GM18870 (cell line): ENCODE results near the gene CMSS1.

Source experiments
- ATAC-seq: cut with Tn5 transposase; IDR thresholded peaks from one replicate; pipeline ENCODE4 v1.9.1; 2021; ENCODE audit warnings: moderate library complexity; ENCODE audit not compliant: unreplicated experiment

The CMSS1 gene

DNA sequence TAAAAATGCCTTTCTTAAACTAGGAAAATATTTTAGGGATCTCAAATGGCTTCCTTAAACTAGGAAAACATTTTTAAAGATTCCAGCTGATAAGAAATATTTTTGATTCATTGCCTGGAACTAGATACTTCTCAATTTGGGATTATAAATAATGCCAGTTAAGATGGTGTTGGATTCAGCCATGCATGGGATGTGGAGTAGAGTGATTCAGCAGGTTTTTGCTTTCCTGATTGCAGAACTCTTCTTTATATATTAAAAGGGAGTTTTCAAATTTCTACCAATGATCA, 281.1 kb downstream of the CMSS1 start:
- ATAC-seq: no peak

DNA sequence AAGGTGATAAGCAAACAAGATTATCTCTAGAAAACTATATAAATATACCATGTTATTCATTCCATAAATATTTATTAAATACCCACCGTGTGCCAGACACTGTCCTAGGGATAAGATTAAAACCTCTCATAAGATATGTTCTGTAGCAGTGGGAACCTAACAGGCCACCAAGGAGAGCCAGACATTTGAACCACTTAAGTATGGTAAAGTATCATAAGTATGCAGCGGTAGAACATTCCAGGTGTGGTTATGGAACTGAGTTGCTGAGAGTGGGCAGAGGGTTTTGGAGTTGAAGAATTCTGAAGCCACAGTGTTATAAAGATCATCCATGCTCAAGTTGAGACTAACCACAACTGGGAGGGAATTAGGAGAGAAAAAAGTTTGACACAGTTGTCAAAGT, 282.0 kb downstream of the CMSS1 start:
- ATAC-seq: no peak

DNA sequence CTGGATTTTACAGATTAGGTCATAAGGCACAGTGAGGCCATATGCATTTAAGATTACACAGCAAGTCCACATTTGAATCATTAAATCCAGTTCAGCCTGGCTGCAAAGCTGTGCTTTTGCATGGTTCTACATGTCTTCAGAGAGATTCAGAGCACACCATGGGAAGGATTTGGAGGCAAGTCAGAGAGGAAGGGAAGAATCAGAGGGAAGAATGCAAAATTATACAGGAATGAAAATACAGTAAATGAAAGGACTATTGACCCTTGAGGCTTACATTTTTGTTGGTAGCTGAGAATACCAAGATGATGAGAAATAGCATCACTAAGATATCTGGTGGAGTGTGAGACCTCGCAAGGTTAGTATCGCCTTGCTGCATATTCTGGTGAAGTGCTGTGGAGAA, 282.8 kb downstream of the CMSS1 start:
- no peak for ATAC-seq

DNA sequence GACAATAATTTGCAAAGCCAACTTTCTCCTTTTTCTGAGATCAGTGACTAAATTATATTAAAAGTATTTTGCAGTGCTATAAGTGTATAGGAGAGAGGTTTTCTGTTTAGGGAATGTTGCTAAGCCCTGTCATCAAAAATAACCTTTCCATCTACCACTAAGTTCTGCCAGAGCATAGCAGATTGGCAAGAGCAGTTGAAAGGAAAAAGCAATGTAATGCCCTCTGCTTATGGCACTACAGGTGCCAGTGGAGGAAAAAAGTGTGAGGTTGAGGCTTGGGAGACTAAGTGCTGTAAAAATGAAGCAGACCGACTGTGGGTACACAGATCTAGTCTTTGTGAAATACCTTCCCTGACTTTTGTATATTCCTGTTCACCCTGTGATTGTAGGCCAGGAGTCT, 285.1 kb downstream of the CMSS1 start:
- ATAC-seq: no peak

DNA sequence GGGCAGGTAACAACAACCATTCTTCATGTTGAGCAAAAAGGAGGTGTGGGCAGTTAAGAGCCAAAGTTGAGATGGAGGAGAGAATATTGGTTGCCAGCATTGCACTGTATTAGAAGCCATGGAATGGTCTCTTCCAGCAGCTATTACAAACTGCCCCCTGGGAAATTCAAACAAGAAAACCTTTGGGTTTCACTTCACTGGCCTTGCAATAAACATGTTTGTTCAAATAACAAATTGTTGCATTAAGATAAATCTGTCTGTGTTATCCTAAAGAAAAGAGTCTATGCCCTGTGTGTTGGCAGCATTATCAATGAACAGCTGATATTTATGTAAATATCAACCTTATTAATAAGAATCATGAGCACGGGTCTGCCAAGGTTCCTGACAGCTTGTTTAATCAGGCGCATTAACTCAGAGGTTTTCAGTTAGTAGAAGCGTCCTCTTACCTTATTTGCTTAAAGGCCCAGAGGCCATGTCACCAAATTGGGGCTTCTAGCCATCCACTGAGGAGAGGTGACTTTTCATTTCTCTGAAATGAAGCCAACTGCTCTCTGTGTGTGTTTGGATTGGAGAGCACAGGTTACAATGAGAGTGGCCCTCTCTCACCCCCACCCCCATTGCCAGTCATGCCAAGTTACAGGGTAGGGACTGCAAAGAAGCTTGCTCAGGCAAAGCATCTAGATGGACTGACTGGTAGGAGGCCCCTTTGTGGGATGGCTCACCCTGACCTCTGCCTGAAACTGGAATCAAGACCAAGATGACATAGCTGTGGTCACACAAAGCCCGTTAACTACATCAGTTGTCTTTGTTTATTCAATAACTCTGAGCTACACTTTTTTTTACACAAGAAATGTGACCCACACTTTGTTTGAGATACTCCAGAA, 286.1 kb downstream of the CMSS1 start:
- ATAC-seq: peak; percentile 81

DNA sequence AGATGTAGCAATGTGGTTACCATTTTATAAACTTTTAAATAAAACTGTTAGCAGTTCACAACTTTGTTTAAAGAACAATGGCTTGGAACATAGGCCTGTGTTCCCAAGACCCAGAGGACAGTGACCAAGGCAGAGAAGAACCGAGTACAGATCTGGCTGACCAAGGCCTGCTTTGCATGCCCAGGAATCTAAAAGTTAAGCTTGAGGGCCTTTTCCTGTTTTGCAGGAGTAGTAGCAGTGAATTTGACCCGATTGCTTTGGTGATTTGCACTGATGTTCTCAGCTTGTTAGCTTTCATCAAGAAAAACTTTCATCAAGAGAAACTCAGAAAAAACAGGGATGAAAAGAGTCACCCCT, 286.8 kb downstream of the CMSS1 start:
- ATAC-seq: peak; percentile 32

DNA sequence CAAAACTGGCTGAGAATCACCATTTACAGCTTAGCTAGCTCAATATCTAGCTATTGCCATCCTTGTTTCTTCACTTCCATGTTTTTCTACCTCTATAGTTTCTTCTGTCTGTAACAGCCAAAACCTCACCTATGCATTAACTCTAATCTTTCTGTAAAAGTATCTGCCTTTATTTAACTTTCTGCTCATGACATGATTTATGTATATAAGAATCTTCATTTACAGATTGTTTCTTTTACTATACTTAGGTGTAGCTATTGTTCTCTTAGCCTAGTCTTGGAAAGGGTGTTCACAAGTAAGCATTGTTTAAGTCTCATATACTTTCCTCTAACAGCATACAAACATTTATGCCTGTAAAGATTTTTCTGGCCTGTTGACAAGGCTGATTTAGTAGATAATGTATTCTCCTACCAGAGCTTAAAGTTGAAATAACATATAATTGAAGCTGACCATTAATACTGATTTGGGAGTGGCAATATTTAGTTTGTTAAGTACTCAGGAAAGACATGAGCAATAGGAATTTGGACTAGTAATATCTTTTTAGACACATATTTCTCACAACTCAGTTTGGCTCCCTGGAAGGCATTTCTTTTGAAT, 287.3 kb downstream of the CMSS1 start:
- no peak for ATAC-seq

DNA sequence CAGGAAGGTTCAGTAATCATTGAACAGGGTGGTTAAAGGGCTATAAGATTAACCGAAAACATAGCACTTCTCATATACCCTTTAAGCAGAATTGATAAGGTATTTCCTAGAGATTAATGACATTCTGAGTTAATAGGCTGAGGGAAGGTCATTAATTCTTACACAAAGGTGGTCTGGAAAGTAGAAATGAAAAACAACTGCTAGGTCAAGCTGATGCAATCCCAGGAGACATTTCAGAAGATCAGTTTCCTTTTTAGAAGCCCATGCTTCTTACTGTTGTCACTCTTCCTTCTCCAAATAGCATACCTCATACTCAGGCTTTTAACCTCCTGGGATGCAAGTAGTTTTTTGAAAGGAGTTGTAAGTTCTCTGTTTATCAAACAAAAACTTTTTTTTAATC, 287.8 kb downstream of the CMSS1 start:
- ATAC-seq: peak; percentile 38

DNA sequence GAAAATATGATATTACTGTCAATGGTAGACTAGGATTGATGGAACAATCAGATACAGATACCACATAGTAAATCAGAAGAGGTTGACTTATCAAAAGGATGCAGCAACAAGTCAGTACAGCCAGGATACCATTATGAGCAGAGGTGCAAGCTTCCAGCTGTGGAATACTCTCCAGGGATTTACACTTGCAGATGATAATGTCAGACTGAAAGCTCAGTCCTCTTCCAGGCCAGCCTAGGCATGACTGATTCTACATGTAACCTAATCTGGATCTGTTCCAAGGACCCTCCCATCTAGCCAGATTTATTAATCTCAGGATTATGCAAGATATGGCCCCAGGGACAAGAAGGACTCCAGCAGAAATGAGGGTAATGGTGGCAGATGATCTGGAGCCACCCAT, 288.4 kb downstream of the CMSS1 start:
- no peak for ATAC-seq

DNA sequence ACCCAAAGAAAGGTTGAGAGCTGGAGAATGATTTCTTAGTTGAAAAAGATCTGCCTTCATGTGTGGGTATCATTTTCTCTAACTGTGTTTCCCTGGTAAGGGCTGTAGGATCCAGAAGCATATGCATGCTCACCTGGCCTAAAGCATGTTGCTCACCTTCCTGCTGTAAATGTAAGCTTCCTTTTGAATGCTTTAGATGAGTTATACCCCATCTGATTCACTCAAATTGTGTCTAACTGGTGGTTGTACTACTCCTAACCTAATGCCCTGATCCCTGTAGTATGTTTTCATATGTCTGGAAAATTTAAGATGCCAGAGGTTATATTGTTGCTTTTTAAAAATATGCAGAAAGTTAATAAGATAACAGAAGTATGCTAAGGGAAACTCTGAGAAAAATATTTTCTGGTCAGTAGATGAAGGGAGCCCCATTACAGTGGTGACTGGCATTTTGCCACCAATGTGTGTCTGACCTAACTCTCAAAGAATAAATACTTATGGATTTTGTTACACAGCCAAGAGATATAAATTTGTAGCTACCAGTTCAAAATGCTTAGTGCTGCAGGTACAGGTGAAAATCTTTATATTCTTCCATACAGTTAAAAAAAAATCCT, 289.0 kb downstream of the CMSS1 start:
- ATAC-seq: no peak

DNA sequence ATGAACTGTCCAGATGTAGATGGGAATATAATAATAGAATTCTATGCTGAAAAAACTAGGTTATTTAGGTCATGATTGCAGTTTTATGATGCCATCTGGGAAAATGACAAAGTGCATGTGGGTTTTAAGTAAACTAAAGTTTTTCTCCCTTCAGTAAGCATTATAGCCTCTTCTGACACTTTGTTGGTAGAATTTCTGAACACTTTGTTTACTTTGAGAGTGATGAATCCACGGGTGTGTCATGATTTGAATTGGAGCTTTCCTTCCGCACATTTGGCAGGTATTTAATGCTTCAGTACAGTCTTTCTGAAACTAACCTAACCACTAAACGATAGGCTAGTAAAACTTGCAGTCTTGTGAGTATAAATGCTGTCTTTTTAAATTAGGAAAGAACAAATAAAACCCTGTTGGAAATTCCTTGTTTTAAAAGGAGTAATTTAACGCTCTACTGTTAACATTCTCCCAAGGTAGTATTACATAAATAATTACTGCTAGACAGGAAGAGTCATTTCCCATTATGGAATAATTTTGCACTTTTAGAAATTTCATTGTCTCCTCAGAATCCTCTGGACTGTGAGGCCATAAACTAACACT, 289.7 kb downstream of the CMSS1 start:
- no peak for ATAC-seq

DNA sequence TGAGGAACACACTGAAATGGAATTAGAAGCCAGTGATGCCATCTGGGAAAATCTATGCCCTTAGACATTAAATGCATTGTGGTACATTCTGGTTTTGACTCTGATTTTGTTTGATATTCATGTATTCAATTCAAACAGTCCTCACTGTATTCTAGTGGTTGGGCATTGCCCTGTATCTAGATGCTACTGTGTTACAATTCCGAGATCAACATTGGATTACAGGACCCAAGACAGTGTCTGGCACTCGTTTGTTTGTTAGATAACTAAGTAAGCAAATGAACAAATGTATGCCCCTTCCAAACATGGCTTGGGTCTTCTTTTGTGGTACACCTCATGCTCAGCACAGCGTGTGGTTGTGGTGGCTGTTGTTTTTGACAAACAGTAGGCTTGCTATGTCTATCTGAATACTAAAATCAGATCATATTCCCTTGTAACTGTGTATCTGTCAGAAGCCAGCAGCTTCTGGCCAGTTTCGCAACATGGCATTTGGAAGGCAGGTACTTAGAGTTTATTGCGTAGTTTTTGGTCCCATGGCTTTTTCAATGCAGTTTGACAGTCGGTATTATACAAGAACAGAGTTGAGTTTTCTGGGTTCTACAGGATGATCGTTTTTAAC, 290.9 kb downstream of the CMSS1 start:
- ATAC-seq: no peak

DNA sequence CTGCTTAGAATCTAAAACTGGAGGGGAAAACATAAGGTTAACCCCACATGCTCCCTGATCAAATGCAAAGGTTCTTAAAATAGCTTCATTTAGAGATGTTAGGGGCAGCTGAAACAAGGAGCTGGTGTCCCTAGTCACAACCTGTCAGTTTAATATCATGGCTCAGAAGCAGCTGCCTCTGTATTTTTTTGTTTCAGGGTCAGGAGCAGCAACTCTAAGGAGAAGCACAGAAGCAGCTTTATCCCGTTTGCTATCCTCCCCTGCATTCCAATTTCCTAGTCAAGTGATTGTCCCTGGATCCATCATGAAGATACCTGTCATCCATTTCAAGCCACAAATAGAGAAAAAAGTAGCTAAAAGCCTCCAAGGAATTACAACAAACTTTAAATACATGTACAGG, 292.5 kb downstream of the CMSS1 start:
- no peak for ATAC-seq

DNA sequence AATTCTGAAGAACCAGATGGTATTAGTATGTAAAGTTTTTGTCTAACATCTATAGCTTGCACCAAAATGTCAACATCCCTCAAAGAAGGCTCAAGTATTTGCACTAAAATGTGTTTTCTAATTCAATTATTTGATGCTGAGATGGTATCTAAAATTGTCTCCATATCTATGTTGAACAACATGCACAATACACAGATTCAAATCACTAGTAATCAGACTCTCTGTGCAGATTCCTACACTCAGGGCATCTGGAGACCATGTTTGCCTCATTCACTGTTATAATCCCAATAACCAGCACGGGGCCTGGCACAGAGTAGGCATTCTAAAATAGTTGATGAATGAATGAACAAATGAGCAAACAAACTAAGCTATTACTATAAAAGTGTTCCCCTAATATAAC, 294.1 kb downstream of the CMSS1 start:
- ATAC-seq: no peak

DNA sequence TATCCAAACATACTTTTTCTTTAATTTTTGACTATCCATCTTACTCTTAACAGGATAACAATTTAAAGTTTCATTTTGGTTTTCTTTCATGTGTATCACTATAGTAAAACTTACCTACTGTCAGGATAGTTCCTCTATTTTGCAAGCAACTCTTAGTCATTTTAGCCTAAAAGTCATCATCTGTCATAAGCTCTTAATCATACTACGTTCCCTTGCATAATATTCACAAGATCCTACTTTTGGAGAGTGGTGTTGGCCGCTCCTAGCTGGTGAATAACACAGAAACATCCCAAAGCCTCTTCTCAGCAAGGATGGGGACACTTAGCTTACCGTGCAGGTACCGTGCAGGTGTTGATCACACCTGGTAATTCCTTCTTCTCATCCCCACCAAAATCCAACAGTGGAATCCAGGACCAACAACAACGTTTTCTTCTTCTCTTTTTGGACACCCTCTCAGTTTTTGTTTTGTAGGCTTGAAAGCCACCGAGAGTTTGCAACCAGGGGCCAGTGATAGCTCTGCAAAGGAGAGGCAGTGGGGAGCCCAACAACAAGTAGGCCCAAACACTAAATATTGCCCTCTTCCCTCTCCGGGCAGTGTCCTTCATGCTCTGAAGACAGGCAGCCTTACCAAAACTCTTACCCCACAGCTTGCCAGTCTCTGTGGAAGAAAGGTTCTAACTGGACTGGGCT, 296.2 kb downstream of the CMSS1 start:
- ATAC-seq: no peak

DNA sequence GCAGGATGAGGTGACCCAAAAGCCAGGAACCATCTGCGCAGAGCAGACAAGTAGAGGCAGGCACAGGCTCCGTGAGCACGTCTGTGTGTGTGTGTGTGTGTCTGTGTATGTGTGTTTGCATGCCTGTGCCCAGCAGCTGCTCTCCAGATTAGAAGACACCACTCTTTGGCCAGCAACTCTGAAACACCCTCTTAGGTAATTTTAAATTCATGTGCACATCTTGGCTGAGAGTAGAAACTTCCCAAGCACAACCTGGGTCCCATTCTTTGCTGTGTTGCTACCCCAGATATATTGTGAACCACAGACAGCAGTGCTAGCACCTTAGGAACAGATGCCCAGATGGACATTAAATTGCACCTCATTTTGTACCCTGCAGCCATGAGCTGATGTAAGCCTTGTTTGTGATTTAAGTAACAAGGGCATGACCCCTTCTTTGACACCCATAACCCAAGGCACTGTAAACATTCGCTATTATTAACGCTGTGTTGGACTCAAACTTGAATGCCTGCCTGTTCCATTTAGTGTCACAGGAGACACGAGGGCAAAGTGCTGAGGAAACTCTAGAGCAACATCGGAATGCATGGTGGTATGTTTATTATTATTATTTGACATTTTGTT, 296.9 kb downstream of the CMSS1 start, which contains the start of gene FILIP1L:
Gene FILIP1L (minus strand): TSS at position 89 of the 618 bp plus-strand sequence.
- ATAC-seq: no peak

DNA sequence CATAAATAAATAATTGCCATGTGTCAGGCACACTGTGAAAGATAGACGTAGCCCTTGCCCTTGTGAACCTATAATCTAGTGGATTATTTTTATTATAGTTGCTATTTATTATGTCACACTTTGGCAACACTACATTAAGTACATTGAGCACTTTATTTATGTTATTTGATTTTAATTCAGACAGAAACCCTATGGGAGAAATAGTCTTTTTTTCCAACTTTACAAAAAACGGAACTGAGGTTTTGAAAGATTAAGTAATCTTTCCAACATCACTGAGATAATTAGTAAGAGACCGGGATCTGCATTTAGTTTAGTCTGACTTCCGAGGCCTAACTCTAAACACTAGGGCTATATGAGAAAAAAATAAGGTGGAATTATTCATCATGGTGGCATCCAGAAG, 299.4 kb downstream of the CMSS1 start:
- no peak for ATAC-seq

DNA sequence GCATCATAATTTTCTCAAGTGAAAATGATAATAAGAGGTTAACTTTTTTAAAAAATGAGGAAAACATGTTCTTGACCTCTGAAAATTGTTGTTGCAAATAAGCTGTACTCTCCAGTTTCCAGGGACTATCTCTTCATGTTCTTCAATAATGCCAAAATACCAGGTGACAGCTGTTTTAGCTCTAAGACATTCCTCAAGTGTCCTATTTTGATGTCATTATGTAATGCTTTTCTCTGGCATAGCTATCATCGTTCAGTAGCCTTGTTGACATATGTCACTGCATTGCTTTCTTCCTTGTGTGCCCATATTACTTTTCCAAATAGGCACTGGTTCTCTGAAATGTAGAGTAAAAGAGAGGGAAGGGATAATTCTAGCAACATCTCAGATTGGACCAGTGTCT, 302.4 kb downstream of the CMSS1 start:
- no peak for ATAC-seq

DNA sequence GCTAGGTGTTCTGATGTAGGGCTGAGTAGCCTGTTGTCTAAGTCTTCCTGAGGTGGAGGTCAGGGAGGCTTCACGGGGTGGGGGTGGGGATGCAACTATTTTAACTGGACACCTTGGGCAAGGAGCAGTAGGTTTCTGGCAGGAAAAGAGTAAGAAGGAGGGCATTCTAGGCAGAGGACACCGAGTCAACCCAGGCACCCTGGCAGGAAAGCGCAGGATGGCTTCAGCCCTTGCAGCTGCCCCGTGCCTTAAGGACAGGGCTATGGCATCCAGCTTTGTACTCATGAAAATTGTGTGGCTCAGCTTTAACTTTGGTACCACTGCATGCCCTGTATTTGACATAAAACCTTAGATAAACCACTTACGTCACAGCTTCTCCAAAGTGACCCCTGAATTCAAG, 303.0 kb downstream of the CMSS1 start:
- ATAC-seq: no peak

DNA sequence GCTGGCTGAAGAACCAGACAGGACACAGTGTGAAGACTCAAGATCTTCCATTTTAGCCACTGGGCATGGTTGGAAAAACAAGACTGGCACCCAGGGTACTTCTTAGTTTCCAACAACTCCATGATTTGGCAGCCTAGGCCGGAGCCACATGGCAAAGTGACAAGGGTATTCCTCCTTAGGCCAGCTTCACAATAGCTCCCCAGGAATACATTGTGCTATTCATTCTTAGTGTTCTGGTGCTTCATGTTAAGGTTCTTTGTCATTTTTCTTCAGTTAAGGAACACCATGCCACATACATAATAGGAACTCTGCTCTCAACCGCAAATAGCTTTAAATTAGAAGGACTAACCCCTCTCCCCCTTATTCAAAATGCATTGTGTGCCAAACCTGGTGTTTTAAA, 304.7 kb downstream of the CMSS1 start:
- ATAC-seq: no peak

DNA sequence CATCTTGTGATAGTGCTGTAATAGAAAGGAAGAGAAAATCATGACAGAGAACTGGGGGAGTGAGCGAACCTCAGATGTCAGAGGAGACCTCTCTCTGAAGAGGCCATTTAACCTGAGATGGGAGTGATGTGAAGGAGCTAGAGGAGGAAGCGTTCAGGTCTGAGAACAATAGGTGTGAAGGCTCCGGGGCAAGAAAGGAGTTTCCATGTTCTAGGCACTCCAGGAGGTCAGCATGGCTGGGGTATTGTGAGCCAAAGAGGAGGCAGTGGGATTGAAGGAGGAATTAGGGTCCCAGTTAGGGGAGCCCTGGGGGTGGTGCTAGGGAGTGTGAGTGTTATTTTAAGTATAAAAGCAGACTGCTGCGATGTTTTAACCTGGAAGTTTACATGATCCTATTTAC, 305.4 kb downstream of the CMSS1 start:
- no peak for ATAC-seq
